PC-3 (cell line): Measurements from ENCODE around the gene AMMECR1. TPM values are rescaled to one million over a fixed set of nuclear protein-coding genes. Genes with fewer than 3 reads are reported as not detected.
A peak's percentile ranks its signal among the peaks of the same experiment; 100 is the strongest.
"Not testable (repeated sequence)": the region's sequence is repeated elsewhere in the genome, so short reads cannot be mapped to it uniquely, and the experiment has no call there.

Experiments
- ATAC-seq: fragments of 200-7000 bp; cut with Tn5 transposase; 2 replicates; pipeline ENCODE4 v1.9.1; 2020; ENCODE audit warnings: mild to moderate bottlenecking, moderate library complexity
- BruUV-seq: library from RNA; stranded (reverse); fragments of 400-500 nt; replicated peaks from 2 replicates; lab custom pipeline; 2021; lab: Mats Ljungman, UMichigan
- CTCF ChIA-PET: fragments of 300-600 bp; sonication (Branson Sonifier 250); formaldehyde crosslinking; loops from one replicate; lab custom pipeline; 2022; ENCODE audit warnings: antibody characterized with exemption; lab: Charles Lee
- POLR2A ChIA-PET: fragments of 300-600 bp; sonication (Branson Sonifier 250); formaldehyde crosslinking; loops from one replicate; lab custom pipeline; 2022; ENCODE audit warnings: antibody characterized with exemption; ENCODE audit not compliant: unreplicated experiment; lab: Charles Lee
- DNase-seq: peaks from one replicate; pipeline ENCODE4 v3.0.0-alpha.2; 2015
- H2AFZ ChIP-seq: fragments of 300-600 bp; sonication (generic); 2 replicates; pipeline ENCODE4 v1.6.0; 2016; ENCODE audit warnings: antibody characterized with exemption, low read length
- H3F3A ChIP-seq: fragments of 300-600 bp; sonication (generic); one replicate; pipeline ENCODE4 v1.6.0; 2017; ENCODE audit warnings: antibody characterized with exemption, low read length, control low read depth, mild to moderate bottlenecking; ENCODE audit not compliant: unreplicated experiment
- H3K27ac ChIP-seq: fragments of 300-600 bp; sonication (generic); 2 replicates; pipeline ENCODE4 v1.5.1; 2016; ENCODE audit warnings: mild to moderate bottlenecking, low read length
- H3K27me3 ChIP-seq: fragments of 300-600 bp; sonication (generic); 2 replicates; pipeline ENCODE4 v1.6.1; 2016; ENCODE audit warnings: low read length, mixed read lengths
- H3K36me3 ChIP-seq: fragments of 300-600 bp; sonication (generic); 2 replicates; pipeline ENCODE4 v1.6.1; 2016; ENCODE audit warnings: low read depth, mixed run types, low read length, mixed read lengths
- H3K4me1 ChIP-seq: fragments of 300-600 bp; sonication (generic); 2 replicates; pipeline ENCODE4 v1.5.1; 2016; ENCODE audit warnings: low read length; ENCODE audit not compliant: insufficient read depth
- H3K4me2 ChIP-seq: fragments of 300-600 bp; sonication (generic); 2 replicates; pipeline ENCODE4 v1.6.0; 2016; ENCODE audit warnings: low read length
- H3K4me3 ChIP-seq: fragments of 300-600 bp; sonication (generic); 2 replicates; pipeline ENCODE4 v1.5.1; 2016; ENCODE audit warnings: mild to moderate bottlenecking, low read length, mixed read lengths
- H3K79me2 ChIP-seq: fragments of 300-600 bp; sonication (generic); 2 replicates; pipeline ENCODE4 v1.6.1; 2017; ENCODE audit warnings: low read length, mixed read lengths
- H3K9ac ChIP-seq: fragments of 300-600 bp; sonication (generic); 2 replicates; pipeline ENCODE4 v1.6.0; 2016; ENCODE audit warnings: mild to moderate bottlenecking, low read length
- H3K9me2 ChIP-seq: fragments of 300-600 bp; sonication (generic); replicated peaks from 2 replicates; pipeline ENCODE4 v1.6.1; 2016; ENCODE audit warnings: mixed run types, low read length, mixed read lengths
- H3K9me3 ChIP-seq: fragments of 300-600 bp; sonication (generic); 2 replicates; pipeline ENCODE4 v1.6.1; 2016; ENCODE audit warnings: low read length, mixed read lengths
- H4K20me1 ChIP-seq: fragments of 300-600 bp; sonication (generic); 2 replicates; pipeline ENCODE4 v1.6.1; 2016; ENCODE audit warnings: low read length, mixed read lengths
- EZH2 ChIP-seq: fragments of 300-600 bp; sonication (generic); IDR thresholded peaks from one replicate; pipeline ENCODE4 v1.6.1; 2017; ENCODE audit warnings: antibody characterized with exemption, mild to moderate bottlenecking, low read length; ENCODE audit not compliant: unreplicated experiment
- EZH2phosphoT487 ChIP-seq: fragments of 300-600 bp; sonication (generic); IDR thresholded peaks from 2 replicates; pipeline ENCODE4 v1.6.1; 2018; ENCODE audit warnings: mild to moderate bottlenecking, antibody characterized with exemption, low read length, borderline replicate concordance
- intact Hi-C: fragments of 100-400 bp; cut with micrococcal nuclease; formaldehyde crosslinking; loops from 2 replicates; pipeline ENCODE4 v1.9.0; 2023
- total RNA-seq: library from RNA; depleted of rRNA; stranded (reverse); fragments of >200 nt; gene quantifications from 2 replicates; pipeline ENCODE4 v1.2.3, GENCODE V29; 2014
- TF ChIP-seq, protein P1 (sequence below): fragments of 300-600 bp; sonication (generic); conservative IDR thresholded peaks from 2 replicates; pipeline ENCODE4 v1.5.1; 2017; ENCODE audit warnings: antibody characterized with exemption, low read depth, mild to moderate bottlenecking, low read length

Gene AMMECR1
- total RNA-seq, 1 experiment from 2014 or later = 14.2 TPM

DNA sequence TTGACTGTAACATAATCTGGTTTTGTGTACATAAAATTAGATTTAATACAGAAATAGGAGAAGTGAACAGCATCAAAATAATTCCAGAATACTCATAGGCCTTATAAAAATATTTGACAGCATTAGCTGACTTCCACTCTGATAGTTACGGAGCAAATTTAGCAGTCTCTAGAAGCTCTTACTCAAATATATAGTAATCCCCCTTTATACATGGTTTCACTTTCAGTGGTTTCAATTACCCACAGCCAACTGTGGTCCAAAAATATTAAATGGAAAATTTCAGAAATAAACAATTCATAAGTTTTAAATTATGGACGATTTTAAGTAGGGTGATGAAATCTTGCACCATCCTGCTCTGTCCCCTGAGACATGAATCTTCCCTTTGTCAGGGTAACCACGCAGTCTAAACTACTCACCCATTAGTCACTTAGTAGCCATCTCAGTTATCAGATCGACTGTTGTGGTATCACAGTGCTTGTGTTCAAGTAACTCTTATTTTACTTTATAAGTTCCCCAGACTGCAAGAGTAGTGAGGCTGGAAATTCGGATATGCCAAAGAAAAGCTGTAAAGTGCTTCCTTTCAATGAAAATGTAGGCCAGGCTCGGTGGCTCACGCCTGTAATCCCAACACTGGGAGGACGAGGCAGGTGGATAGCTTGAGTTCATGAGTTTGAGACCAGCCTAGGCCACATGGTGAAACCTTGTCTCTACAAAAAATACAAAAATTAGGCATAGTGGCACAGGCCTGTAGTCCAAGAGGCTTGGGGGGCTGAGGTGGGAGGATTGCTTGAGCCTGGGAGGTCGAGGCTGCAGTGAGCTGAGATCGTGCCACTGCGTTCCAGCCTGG lies 23.5 kb upstream of the AMMECR1 start:
- Histone ChIP-seq H3K36me3 (no peaks in the 10 kb centered on the region), H4K20me1 (no peaks in the 10 kb centered on the region), H3K9me2 (no peaks in the 10 kb centered on the region), H3K4me1 (peaks cover 20% of the 10 kb centered on the region), H3K27ac (peak overlapping the region; percentile 92), H3K27me3 (no peaks in the 10 kb centered on the region), H3K79me2 (no peaks in the 10 kb centered on the region), H3K4me2 (peak overlapping the region; percentile 74), H3F3A (no peaks in the 10 kb centered on the region), H3K9me3 (no peaks in the 10 kb centered on the region), H2AFZ (peak overlapping the region; percentile 71), H3K9ac (peak overlapping the region; percentile 54), H3K4me3 (peak overlapping the region; percentile 52; the same call in 1 of the 2 replicates)
- intact Hi-C loops = loop anchor here (2.0 kb wide), 1 partner anchor 19 kb away; no protein-coding TSS in a partner anchor
- POLR2A ChIA-PET = interaction anchor here (0.6 kb wide), 1 partner anchor 178 kb away, joined by 4 read pairs; no protein-coding TSS in a partner anchor
- TF ChIP-seq, protein P1, sequence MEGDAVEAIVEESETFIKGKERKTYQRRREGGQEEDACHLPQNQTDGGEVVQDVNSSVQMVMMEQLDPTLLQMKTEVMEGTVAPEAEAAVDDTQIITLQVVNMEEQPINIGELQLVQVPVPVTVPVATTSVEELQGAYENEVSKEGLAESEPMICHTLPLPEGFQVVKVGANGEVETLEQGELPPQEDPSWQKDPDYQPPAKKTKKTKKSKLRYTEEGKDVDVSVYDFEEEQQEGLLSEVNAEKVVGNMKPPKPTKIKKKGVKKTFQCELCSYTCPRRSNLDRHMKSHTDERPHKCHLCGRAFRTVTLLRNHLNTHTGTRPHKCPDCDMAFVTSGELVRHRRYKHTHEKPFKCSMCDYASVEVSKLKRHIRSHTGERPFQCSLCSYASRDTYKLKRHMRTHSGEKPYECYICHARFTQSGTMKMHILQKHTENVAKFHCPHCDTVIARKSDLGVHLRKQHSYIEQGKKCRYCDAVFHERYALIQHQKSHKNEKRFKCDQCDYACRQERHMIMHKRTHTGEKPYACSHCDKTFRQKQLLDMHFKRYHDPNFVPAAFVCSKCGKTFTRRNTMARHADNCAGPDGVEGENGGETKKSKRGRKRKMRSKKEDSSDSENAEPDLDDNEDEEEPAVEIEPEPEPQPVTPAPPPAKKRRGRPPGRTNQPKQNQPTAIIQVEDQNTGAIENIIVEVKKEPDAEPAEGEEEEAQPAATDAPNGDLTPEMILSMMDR = no peak
- TF ChIP-seq EZH2phosphoT487 = no peak
- TSS peak; percentile 67 for BruUV-seq
- CTCF ChIA-PET = interaction anchor here (0.6 kb wide), 2 partner anchors 25 to 804 kb away, joined by 5 to 9 read pairs; no protein-coding TSS in a partner anchor
- ATAC-seq = peak; percentile 99
- DNase-seq = peak; percentile 78

DNA sequence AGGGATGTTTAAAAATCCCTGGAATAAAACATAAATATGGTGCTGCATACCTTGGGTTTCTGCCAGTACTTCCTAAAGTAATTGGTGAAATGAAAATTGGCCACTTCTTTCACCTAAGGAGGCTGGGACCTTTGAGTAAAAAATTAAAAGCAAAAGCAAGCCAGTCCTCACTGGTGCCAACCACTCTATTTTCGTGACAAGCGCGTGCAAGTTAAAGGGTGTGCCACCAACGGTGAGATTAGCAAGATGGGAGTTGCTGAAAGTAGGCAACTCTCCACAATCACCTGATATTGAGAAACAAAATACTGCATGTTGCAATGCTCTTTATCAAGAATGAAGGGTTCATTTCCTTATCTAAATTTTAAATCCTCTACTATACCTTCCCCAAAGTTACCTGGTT lies 21.1 kb upstream of the AMMECR1 start:
- BruUV-seq = no TSS peak
- DNase-seq (no peak), ATAC-seq (no peak)
- H3K4me2 ChIP-seq = no peak overlapping the region
- H3K9me3 ChIP-seq = no peaks in the 10 kb centered on the region
- CTCF ChIA-PET = no interaction called here
- no peaks in the 10 kb centered on the region for H3K79me2 ChIP-seq
- no peak overlapping the region for H3K9ac ChIP-seq
- TF ChIP-seq EZH2 (no peak), EZH2phosphoT487 (no peak)
- TF ChIP-seq, protein P1 = no peak
- H3K9me2 ChIP-seq = no peaks in the 10 kb centered on the region
- intact Hi-C loops = no loop called here
- no peak overlapping the region for H3K4me3 ChIP-seq
- H3K4me1 ChIP-seq = peaks cover 20% of the 10 kb centered on the region
- H2AFZ ChIP-seq = no peak overlapping the region
- no peaks in the 10 kb centered on the region for H4K20me1 ChIP-seq
- no peak overlapping the region for H3K27ac ChIP-seq
- H3K36me3 ChIP-seq = no peaks in the 10 kb centered on the region
- POLR2A ChIA-PET = no interaction called here
- H3K27me3 ChIP-seq = no peaks in the 10 kb centered on the region
- H3F3A ChIP-seq = no peaks in the 10 kb centered on the region

DNA sequence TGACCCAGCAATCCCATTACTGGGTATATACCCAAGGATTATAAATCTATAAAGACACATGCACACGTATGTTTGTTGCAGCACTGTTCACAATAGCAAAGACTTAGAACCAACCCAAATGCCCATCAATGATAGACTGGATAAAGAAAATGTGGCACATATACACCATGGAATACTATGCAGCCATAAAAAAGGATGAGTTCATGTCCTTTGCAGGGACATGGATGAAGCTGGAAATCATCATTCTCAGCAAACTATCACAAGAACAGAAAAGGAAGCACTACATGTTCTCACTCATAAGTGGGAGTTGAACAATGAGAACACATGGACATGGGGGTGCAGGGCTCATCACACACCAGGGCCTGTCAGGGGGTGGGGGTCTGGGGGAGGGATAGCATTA lies 15.6 kb upstream of the AMMECR1 start:
- H3K9ac ChIP-seq, H3K4me3 ChIP-seq, H3K27ac ChIP-seq, H4K20me1 ChIP-seq, H3K36me3 ChIP-seq, H3K4me2 ChIP-seq, H3K27me3 ChIP-seq, POLR2A ChIA-PET, H3K9me3 ChIP-seq, intact Hi-C loops, H3F3A ChIP-seq, H3K4me1 ChIP-seq, CTCF ChIA-PET, H3K9me2 ChIP-seq, BruUV-seq, ATAC-seq, H3K79me2 ChIP-seq, H2AFZ ChIP-seq, DNase-seq: not testable (repeated sequence)
